Measurements from ENCODE around the gene LLGL2. TPM values are rescaled to one million over a fixed set of nuclear protein-coding genes. Genes with fewer than 3 reads are reported as not detected.

The LLGL2 gene
- total RNA-seq, 2 donors from 2014 or later = 21.4 to 34.1 TPM

- ATAC-seq (no peak), DNase-seq (ENCODE audit: low spot score) (no peak)
- Mint-ChIP-seq H3K27me3 (no peaks in the 10 kb centered on the region), H3K36me3 (no peaks in the 10 kb centered on the region), H3K4me1 (ENCODE audit: low read depth in 2 of 2) (peaks cover 0 to 5% of the 10 kb centered on the region in 2 donors), H3K4me3 (no peak overlapping the region), H3K27ac (no peak overlapping the region), H3K9me3 (no peaks in the 10 kb centered on the region)
These were observed 26.0 kb upstream of the LLGL2 start for GRCh38 chr17:75499313-75500022.

- no peaks in the 10 kb centered on the region for H3K36me3 Mint-ChIP-seq
- no peaks in the 10 kb centered on the region for H3K9me3 Mint-ChIP-seq
- no peaks in the 10 kb centered on the region for H3K27me3 Mint-ChIP-seq
- DNase-seq (ENCODE audit: low spot score) (no peak), ATAC-seq (no peak)
- no peak overlapping the region for H3K4me3 Mint-ChIP-seq
- no peak overlapping the region for H3K27ac Mint-ChIP-seq
- H3K4me1 Mint-ChIP-seq (ENCODE audit: low read depth in 2 of 2) = peaks cover 0 to 5% of the 10 kb centered on the region in 2 donors
These were observed 24.9 kb upstream of the LLGL2 start for GRCh38 chr17:75500419-75501216.

GRCh38 chr17:75501378-75502071, 24.0 kb upstream of the LLGL2 start:
- Mint-ChIP-seq H3K4me3 (no peak overlapping the region), H3K27me3 (no peaks in the 10 kb centered on the region), H3K27ac (no peak overlapping the region), H3K4me1 (ENCODE audit: low read depth in 2 of 2) (peaks cover 0 to 5% of the 10 kb centered on the region in 2 donors), H3K9me3 (no peaks in the 10 kb centered on the region), H3K36me3 (no peaks in the 10 kb centered on the region)
- ATAC-seq (no peak), DNase-seq (ENCODE audit: low spot score) (no peak)

GRCh38 chr17:75502072-75502720, 23.3 kb upstream of the LLGL2 start:
- DNase-seq (ENCODE audit: low spot score) = no peak

GRCh38 chr17:75502721-75503329, 22.7 kb upstream of the LLGL2 start:
- Mint-ChIP-seq H3K9me3 (no peaks in the 10 kb centered on the region), H3K4me1 (ENCODE audit: low read depth in 2 of 2) (peaks cover 0 to 3% of the 10 kb centered on the region in 2 donors), H3K36me3 (no peaks in the 10 kb centered on the region), H3K27me3 (no peaks in the 10 kb centered on the region), H3K27ac (no peak overlapping the region), H3K4me3 (no peak overlapping the region)
- no peak for DNase-seq (ENCODE audit: low spot score)
- no peak for ATAC-seq

More at GRCh38 chr17:75502072-75502720, 23.3 kb upstream of the LLGL2 start:
- H3K9me3 Mint-ChIP-seq = no peaks in the 10 kb centered on the region
- no peaks in the 10 kb centered on the region for H3K36me3 Mint-ChIP-seq
- no peaks in the 10 kb centered on the region for H3K27me3 Mint-ChIP-seq
- no peak overlapping the region for H3K4me3 Mint-ChIP-seq
- H3K27ac Mint-ChIP-seq = no peak overlapping the region
- peaks cover 0 to 5% of the 10 kb centered on the region in 2 donors for H3K4me1 Mint-ChIP-seq (ENCODE audit: low read depth in 2 of 2)
- ATAC-seq = no peak

- Mint-ChIP-seq H3K9me3 (no peaks in the 10 kb centered on the region), H3K27me3 (no peaks in the 10 kb centered on the region), H3K4me3 (no peak overlapping the region), H3K36me3 (no peaks in the 10 kb centered on the region), H3K27ac (no peak overlapping the region), H3K4me1 (ENCODE audit: low read depth in 2 of 2) (peaks cover 0 to 3% of the 10 kb centered on the region in 2 donors)
- no peak for ATAC-seq
- DNase-seq (ENCODE audit: low spot score) = no peak
These were observed 22.1 kb upstream of the LLGL2 start for GRCh38 chr17:75503337-75503950.

GRCh38 chr17:75503976-75504346, 21.5 kb upstream of the LLGL2 start:
- no peaks in the 10 kb centered on the region for H3K9me3 Mint-ChIP-seq
- no peaks in the 10 kb centered on the region for H3K27me3 Mint-ChIP-seq
- H3K27ac Mint-ChIP-seq = no peak overlapping the region
- no peaks in the 10 kb centered on the region for H3K36me3 Mint-ChIP-seq
- peaks cover 0 to 3% of the 10 kb centered on the region in 2 donors for H3K4me1 Mint-ChIP-seq (ENCODE audit: low read depth in 2 of 2)
- DNase-seq (ENCODE audit: low spot score) (no peak), ATAC-seq (peak; percentile 12 to 24)
- no peak overlapping the region for H3K4me3 Mint-ChIP-seq

GRCh38 chr17:75504347-75505151, 20.9 kb upstream of the LLGL2 start:
- Mint-ChIP-seq H3K27me3 (no peaks in the 10 kb centered on the region), H3K27ac (no peak overlapping the region), H3K4me3 (no peak overlapping the region), H3K4me1 (ENCODE audit: low read depth in 2 of 2) (peaks cover 0 to 3% of the 10 kb centered on the region in 2 donors), H3K9me3 (no peaks in the 10 kb centered on the region), H3K36me3 (no peaks in the 10 kb centered on the region)
- DNase-seq (ENCODE audit: low spot score) = no peak
- ATAC-seq = peak; percentile 44 to 73

GRCh38 chr17:75505152-75505409, 20.4 kb upstream of the LLGL2 start:
- DNase-seq (ENCODE audit: low spot score) = no peak
- Mint-ChIP-seq H3K36me3 (no peaks in the 10 kb centered on the region), H3K4me3 (no peak overlapping the region), H3K27me3 (no peaks in the 10 kb centered on the region), H3K4me1 (ENCODE audit: low read depth in 2 of 2) (peaks cover 0 to 3% of the 10 kb centered on the region in 2 donors), H3K9me3 (no peaks in the 10 kb centered on the region), H3K27ac (no peak overlapping the region)
- no peak for ATAC-seq

GRCh38 chr17:75505640-75506039, 19.9 kb upstream of the LLGL2 start:
- H3K36me3 Mint-ChIP-seq = no peaks in the 10 kb centered on the region
- H3K27me3 Mint-ChIP-seq = no peaks in the 10 kb centered on the region
- H3K27ac Mint-ChIP-seq = no peak overlapping the region
- no peaks in the 10 kb centered on the region for H3K9me3 Mint-ChIP-seq
- peaks cover 0 to 3% of the 10 kb centered on the region in 2 donors for H3K4me1 Mint-ChIP-seq (ENCODE audit: low read depth in 2 of 2)
- ATAC-seq (no peak), DNase-seq (ENCODE audit: low spot score) (no peak)
- H3K4me3 Mint-ChIP-seq = no peak overlapping the region

- Mint-ChIP-seq H3K36me3 (no peaks in the 10 kb centered on the region), H3K4me3 (no peak overlapping the region), H3K4me1 (ENCODE audit: low read depth in 2 of 2) (peaks cover 0 to 3% of the 10 kb centered on the region in 2 donors), H3K27me3 (no peaks in the 10 kb centered on the region), H3K27ac (no peak overlapping the region), H3K9me3 (no peaks in the 10 kb centered on the region)
- no peak for DNase-seq (ENCODE audit: low spot score)
- ATAC-seq = no peak
These were observed 19.4 kb upstream of the LLGL2 start for GRCh38 chr17:75506134-75506533.

GRCh38 chr17:75506888-75507287, 18.6 kb upstream of the LLGL2 start:
- no peaks in the 10 kb centered on the region for H3K36me3 Mint-ChIP-seq
- no peak overlapping the region for H3K4me3 Mint-ChIP-seq
- ATAC-seq (no peak), DNase-seq (ENCODE audit: low spot score) (no peak)
- peaks cover 0 to 3% of the 10 kb centered on the region in 2 donors for H3K4me1 Mint-ChIP-seq (ENCODE audit: low read depth in 2 of 2)
- no peaks in the 10 kb centered on the region for H3K27me3 Mint-ChIP-seq
- no peaks in the 10 kb centered on the region for H3K9me3 Mint-ChIP-seq
- no peak overlapping the region for H3K27ac Mint-ChIP-seq

Data from natural killer cell treated with Interleukin-12 subunit alpha and Interleukin-12 subunit beta and Interleukin-15 and Interleukin-18, amount 100 ng/mL, for 72 hours (primary cell).